ACHN (cell line): Measurements from ENCODE around the gene SEMA4A.
A peak's percentile ranks its signal among the peaks of the same experiment; 100 is the strongest.

ENCODE experiments used
- DNase-seq: peaks from one replicate; pipeline ENCODE4 v3.0.0-alpha.2; 2015
- in situ Hi-C: cut with HindIII; loops from 2 replicates; pipeline ENCODE4 v1.10.0; 2017; ENCODE audit warnings: low sequenced_read_pairs, low pct_ligation_motif_present, low pct_unique_long_range_greater_than_20kb

SEMA4A gene

DNA sequence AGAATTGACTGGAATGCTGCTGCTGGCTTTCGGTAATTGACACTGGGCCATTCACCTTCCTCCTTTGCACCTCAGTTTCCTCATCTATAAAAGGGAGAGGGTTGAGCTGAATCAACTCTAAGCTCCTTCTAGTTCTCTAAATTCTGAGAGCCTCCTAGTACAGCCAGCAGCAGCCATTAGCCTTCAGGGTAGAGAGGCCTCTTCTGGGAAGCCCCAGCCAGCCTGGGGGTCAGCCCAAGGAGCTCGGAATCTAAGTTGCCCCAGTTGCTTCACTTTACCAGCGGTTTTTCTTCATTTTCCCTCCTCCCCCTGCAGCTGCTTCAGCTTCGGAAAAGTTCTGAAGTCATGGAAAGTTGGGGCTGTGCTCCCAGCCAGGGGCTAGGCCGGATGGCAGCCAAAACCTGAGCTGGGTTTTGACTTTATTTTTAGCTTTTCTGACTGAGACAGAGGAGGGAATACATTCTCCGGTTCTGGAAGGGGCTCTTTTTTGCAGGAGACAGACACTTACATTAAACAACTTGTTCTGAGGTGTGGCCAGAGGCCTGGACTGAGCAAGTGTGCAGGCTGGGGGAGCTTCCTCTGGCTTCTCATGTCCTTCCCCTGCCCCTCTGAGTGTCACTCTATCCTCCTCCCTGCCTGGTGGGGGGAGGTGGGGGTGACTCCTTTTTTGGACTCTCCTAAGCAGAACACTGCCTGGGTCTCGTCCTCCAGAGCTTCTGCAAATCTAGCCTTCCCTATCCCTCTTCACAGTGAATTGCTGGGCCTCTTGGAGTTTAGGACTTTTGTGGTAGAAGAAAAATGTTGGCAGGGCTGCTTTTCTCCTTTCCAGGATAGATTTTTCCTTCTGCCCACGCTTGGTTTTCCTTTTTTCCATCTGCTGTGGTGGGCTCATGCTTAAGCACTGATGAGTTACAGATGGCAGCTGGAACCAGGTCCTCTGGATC lies 24.5 kb upstream of the SEMA4A start:
- DNase-seq: no peak
- in situ Hi-C loops: no loop called here

DNA sequence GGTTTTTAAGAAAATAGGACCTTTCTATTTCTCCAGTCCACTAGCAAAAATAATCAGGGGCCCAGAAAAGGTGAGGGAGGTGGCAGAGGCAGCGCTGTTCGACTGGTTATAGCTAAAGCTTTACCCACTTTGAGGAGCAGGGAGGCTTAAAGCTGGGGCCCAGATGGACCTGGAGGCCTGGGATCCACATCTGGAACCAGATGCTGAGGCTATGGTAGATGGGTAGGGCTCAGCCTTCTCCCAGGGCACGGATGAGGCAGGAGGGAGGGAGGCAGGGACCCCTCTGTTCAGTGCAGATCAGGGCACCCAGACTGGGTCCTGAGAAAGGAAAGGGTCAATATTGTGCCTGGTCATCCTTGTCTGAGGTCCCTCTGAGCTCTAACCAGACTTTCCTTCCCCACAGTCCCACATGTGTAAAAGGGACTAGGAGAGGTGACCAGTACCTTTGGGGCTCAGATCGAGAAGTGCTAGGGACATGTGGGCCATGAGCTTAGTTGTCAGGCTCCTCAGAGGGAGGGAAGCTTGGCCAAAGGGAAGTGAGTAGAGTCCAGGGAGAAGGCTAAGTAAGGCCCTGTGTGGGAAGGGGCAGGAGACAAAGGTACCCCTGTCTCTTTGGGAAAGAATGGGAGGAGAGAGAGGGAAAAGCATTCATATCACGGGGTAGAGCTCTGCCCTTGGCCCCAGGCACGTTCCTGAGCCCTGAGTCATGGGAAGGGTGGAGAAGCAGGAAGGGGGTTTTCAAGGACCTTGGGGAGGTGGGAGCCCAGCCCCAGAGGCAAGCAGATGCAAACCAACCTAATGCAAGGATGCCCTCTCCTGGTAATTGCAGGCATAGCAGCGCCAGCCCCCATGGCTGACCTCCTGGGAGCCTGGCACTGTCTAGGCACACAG lies 23.5 kb upstream of the SEMA4A start:
- in situ Hi-C loops: no loop called here
- peak; percentile 98 for DNase-seq

DNA sequence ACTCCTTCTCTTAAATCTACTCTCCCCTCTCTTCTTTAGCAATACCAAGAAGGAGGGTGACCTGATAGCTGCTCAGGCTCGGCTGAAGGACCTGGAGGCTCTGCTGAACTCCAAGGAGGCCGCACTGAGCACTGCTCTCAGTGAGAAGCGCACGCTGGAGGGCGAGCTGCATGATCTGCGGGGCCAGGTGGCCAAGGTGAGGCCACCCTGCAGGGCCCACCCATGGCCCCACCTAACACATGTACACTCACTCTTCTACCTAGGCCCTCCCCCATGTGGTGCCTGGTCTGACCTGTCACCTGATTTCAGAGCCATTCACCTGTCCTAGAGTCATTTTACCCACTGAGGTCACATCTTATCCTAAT lies 22.8 kb upstream of the SEMA4A start:
- in situ Hi-C loops: no loop called here
- DNase-seq: no peak

DNA sequence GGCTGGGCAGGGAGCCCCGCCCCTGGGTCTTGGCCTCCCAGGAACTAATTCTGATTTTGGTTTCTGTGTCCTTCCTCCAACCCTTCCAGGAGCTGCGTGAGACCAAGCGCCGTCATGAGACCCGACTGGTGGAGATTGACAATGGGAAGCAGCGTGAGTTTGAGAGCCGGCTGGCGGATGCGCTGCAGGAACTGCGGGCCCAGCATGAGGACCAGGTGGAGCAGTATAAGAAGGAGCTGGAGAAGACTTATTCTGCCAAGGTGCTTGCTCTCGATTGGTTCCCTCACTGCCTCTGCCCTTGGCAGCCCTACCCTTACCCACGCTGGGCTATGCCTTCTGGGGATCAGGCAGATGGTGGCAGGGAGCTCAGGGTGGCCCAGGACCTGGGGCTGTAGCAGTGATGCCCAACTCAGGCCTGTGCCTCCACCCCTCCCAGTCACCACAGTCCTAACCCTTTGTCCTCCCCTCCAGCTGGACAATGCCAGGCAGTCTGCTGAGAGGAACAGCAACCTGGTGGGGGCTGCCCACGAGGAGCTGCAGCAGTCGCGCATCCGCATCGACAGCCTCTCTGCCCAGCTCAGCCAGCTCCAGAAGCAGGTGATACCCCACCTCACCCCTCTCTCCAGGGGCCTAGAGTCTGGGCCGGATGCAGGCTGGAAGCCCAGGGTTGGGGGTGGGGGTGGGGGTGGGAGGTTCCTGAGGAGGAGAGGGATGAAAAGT lies 18.5 kb upstream of the SEMA4A start:
- in situ Hi-C loops: no loop called here
- DNase-seq: no peak

DNA sequence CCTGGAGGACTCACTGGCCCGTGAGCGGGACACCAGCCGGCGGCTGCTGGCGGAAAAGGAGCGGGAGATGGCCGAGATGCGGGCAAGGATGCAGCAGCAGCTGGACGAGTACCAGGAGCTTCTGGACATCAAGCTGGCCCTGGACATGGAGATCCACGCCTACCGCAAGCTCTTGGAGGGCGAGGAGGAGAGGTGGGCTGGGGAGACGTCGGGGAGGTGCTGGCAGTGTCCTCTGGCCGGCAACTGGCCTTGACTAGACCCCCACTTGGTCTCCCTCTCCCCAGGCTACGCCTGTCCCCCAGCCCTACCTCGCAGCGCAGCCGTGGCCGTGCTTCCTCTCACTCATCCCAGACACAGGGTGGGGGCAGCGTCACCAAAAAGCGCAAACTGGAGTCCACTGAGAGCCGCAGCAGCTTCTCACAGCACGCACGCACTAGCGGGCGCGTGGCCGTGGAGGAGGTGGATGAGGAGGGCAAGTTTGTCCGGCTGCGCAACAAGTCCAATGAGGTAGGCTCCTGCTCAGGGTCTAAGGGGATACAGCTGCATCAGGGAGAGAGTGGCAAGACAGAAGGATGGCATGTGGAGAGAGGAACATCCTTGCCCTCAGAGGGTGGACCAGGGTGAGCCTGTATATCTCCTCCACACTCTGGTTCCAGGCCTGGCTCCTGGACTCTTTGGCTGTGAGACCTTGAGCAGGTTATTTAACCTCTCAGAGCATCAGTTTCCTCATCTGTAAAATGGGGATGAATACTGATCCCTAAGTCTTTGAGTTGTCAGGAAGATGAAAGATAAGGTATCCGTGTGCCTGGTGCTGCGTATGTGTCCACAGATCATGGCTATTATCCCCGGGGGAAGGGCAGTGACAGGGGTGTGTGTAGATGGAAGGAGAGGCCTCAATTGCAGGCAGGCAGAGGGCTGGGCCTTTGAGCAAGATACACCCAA lies 17.2 kb upstream of the SEMA4A start:
- DNase-seq: no peak
- in situ Hi-C loops: no loop called here

DNA sequence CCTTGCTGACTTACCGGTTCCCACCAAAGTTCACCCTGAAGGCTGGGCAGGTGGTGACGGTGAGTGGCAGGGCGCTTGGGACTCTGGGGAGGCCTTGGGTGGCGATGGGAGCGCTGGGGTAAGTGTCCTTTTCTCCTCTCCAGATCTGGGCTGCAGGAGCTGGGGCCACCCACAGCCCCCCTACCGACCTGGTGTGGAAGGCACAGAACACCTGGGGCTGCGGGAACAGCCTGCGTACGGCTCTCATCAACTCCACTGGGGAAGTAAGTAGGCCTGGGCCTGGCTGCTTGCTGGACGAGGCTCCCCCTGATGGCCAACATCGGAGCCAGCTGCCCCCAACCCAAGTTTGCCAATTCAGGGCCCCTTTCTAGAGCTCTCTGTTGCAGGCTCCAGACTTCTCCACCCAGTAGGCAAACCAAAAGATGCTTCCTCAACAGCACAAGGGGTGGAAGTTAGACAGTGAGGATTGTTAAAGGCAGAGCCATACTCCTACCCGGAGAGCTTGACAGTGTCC lies 16.4 kb upstream of the SEMA4A start:
- in situ Hi-C loops: no loop called here
- no peak for DNase-seq

DNA sequence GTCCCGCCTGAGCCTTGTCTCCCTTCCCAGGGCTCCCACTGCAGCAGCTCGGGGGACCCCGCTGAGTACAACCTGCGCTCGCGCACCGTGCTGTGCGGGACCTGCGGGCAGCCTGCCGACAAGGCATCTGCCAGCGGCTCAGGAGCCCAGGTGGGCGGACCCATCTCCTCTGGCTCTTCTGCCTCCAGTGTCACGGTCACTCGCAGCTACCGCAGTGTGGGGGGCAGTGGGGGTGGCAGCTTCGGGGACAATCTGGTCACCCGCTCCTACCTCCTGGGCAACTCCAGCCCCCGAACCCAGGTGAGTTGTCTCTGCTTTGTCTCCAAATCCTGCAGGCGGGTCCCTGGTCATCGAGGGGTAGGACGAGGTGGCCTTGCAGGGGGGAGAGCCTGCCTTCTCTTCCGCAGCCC lies 14.9 kb upstream of the SEMA4A start:
- no peak for DNase-seq
- in situ Hi-C loops: no loop called here

DNA sequence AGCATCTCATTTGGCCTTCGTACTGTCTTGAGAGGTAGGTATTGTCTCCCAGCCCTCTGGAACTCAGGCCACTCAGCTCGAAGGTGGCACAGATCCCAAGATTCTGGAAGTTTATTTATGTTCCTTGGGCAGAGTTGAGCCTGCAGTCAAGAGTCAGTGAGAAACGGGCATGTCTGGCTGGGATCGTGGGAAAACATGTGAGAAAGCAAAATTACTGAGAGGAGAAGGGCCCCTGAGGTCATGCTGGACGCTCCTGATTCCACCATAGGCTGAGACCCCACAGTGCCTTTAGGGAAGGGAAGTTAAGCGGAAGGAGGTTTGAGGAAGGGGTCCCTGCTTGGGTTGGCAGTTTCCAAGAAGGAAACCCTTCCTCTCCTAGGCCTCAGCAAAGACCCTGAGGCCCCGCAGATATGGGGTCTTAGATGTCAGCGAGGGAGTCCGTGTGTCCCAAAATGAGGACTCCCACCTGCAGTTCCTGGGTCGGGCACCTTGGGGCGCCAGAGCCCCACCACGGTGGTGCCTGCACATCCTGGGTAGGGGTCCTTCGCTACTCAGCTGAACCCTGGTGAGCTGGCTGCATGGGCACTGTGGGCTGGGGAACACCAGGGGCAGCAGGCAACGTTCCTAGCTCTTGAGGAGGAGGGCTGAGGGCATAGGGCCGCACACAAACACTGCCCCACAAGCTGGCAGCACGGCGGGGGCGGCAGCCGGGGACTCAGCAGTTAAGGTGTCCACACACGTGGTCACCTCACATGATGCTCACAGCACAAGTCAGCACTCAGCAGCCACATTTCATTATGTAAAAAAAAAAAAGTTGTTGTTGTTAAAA lies 12.3 kb upstream of the SEMA4A start:
- in situ Hi-C loops: no loop called here
- no peak for DNase-seq

DNA sequence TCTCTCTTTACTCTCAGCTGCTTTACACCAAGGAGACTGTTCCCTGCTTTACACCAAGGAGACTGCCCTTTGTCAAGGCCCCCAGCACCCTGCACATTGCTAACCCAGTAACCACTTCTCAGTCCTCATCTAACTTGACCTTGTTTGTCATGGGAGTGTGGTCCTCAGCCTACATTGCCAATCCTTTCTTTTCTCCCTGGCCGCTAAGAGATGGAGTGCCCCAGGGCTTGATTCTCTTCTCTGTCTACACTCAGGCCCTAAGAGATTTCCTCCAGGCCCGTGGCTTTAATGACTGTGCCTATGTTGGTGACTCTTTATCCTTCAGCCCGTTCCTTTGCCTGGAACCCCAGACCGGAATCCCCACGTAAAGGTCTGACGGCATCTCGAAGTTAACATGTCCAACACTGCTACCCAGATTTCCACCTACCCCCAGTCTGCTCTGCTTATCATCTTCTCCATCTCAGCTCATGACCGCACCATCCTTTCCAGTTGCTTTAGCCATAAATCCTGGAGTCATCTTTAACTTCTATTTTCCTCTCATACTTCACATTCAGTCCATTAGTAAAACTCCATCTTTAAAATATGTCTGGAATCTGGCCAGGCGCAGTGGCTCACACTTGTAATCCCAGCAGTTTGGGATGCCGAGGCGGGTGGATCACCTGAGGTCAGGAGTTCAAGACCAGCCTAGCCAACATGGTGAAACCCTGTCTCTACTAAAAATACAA lies 9.5 kb upstream of the SEMA4A start:
- DNase-seq: no peak
- in situ Hi-C loops: no loop called here

DNA sequence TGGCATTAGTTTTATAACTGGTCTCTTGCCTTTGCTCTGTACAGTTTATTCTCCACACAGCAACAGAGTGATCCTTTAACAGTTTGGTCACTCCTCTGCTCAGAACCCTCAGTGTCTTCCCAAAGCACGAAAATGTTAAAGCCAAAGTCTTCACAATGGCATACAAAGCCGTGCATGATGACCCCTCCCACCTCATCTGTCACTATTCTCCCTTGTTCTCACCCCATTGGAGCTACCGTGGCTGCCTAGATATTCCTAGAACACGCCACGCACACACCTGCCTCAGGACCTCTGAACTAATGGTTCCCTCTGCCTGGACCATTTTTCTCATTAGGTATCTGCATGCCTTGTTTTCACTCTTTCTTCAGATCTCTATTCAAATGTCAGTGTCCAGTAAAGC lies 8.6 kb upstream of the SEMA4A start:
- in situ Hi-C loops: no loop called here
- no peak for DNase-seq

DNA sequence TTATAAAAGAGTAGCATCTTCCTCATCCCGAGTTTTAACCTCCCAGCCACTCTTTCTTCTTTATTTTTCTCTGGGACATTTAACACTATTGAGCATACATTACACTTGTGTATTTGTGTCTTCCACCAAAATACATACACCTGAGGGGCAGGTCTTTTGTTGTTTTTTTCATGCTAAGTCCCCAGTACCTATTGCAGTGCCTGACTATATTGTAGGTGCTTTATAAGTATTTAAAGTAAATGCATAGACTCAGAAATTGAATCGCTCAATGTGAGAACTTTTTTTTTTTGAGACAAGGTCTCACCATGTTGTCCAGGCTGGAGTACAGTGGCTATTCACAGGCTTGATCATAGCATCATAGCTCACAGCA lies 7.8 kb upstream of the SEMA4A start:
- in situ Hi-C loops: no loop called here
- DNase-seq: no peak

DNA sequence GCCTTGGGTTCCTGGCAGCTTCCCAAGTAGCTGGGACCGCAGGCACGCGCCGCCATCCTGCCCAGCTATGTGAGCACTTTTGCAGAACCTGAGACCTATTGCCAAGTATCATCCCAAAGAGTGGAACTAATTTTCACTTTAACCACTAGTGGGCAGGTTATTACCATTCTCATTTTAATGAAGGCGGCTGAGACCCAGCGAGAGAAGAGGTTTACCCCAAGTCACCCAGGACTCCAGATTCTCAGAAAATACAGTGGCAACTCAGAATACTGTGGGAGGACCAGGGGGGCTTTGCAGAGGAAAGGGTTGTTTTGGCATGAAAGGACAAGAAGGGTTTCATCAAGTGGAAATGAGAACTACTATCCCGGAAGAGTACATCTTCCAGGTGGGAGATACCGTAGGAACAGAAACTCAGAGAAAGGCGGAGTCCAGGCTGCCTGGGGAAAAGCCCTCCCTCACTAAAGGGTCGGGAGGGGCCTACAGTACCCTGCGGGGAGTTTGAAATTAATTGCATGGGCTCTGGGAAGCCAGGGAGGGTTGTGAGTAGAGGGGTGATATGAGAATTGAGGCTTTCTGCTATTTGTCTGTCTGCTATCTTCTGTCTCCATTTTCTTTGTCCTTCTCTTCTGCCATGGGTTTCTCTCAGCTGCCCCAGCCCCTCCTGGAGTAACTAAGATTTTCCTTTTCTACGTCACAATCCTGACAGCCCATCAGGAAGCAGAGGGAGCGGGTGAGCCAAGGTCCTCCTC lies 7.2 kb upstream of the SEMA4A start:
- peak; percentile 97 for DNase-seq
- in situ Hi-C loops: no loop called here

DNA sequence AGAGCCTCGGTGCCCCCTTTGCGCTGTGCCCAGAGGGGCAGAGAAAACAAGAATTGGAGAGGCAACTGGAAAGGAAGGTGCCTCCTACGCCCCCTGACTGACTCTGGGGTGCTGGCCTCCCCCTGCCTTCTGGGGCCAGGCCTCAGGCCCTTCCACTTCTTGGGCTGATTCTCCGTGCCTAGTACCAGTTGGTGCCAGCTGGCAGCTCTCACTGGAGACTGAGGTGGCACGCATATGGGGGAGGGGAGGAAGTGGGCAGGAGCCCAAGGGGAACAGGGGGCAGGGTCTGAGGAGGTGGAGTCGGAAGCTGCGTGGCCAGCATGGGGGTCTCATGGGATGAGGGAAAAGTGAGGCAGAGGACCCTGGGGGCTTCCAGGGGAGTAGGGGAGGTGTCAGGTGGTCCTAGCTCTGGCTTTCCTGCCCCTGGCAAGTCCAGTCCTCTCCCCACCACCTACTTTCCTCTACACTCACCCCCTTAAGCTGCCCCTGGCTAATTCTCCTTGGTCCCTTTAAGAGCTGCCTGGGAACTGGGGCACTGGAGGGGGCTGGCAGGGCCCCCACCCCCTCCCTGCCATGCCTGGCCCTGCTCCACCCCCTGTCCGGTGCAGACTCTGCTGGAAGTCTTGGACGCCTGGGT lies 6.5 kb upstream of the SEMA4A start:
- no peak for DNase-seq
- in situ Hi-C loops: no loop called here

DNA sequence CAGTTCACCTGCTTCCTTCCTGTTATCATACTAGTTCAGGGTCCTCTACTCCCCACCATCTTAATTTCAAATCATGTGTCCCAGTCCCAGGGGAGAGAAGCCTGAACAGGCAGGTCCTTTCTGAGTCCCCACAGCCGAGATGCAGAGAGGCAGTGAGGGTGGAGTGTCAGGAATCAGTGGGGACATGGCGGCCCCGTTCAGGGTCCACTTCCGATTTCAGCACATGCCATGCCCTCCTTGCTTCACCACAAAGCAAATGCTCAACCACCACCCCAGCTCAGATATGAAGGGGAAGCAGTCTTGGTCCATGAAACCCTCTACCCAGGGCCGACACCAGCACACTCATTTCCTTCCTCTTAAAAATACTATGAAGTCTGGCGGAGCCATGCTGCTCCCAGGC lies 5.2 kb upstream of the SEMA4A start:
- in situ Hi-C loops: no loop called here
- no peak for DNase-seq
